Calu3 (cell line): ENCODE data around the gene APP. TPM values are rescaled to one million over a fixed set of nuclear protein-coding genes. Genes with fewer than 3 reads are reported as not detected.

Experiments used
- BruUV-seq: library from RNA; stranded (reverse); fragments of 400-500 nt; replicated peaks from 2 replicates; lab custom pipeline; 2021; lab: Mats Ljungman, UMichigan
- CTCF ChIA-PET: fragments of 300-600 bp; sonication (Branson Sonifier 250); formaldehyde crosslinking; loops from one replicate; lab custom pipeline; 2022; ENCODE audit warnings: antibody characterized with exemption; lab: Charles Lee
- DNase-seq: peaks from one replicate; pipeline ENCODE4 v3.0.0; 2022
- H3K27ac Mint-ChIP-seq: one replicate; pipeline ENCODE4 v1.8.0; 2022; ENCODE audit warnings: mixed read lengths; ENCODE audit not compliant: unreplicated experiment
- H3K27me3 Mint-ChIP-seq: one replicate; pipeline ENCODE4 v1.8.0; 2022; ENCODE audit warnings: mixed read lengths; ENCODE audit not compliant: unreplicated experiment
- H3K36me3 Mint-ChIP-seq: one replicate; pipeline ENCODE4 v1.8.0; 2022; ENCODE audit warnings: mild to moderate bottlenecking, moderate library complexity, mixed read lengths; ENCODE audit not compliant: insufficient read depth, unreplicated experiment
- H3K4me1 Mint-ChIP-seq: one replicate; pipeline ENCODE4 v1.8.0; 2022; ENCODE audit warnings: mild to moderate bottlenecking, low read depth, mixed read lengths; ENCODE audit not compliant: unreplicated experiment
- H3K4me3 Mint-ChIP-seq: one replicate; pipeline ENCODE4 v1.8.0; 2022; ENCODE audit warnings: mild to moderate bottlenecking, low read depth, moderate library complexity, mixed read lengths; ENCODE audit not compliant: unreplicated experiment
- H3K9me3 Mint-ChIP-seq: one replicate; pipeline ENCODE4 v1.8.0; 2022; ENCODE audit warnings: low read depth, mixed read lengths; ENCODE audit not compliant: unreplicated experiment
- intact Hi-C: fragments of 100-400 bp; cut with micrococcal nuclease; formaldehyde crosslinking; loops from one replicate; pipeline ENCODE4 v1.10.0; 2022; ENCODE audit not compliant: unreplicated experiment
- total RNA-seq: library from RNA; stranded (reverse); gene quantifications from 2 replicates; pipeline ENCODE4 v1.2.3, GENCODE V29; 2022
- TF ChIP-seq, protein P1 (sequence below): fragments of 200-600 bp; IDR thresholded peaks from one replicate; pipeline ENCODE4 v1.8.0; 2022; ENCODE audit warnings: antibody characterized with exemption; ENCODE audit not compliant: unreplicated experiment

The APP gene
- total RNA-seq, 1 experiment from 2014 or later: 566 TPM

- CTCF ChIA-PET: no interaction called here
- no peaks in the 10 kb centered on the region for H3K9me3 Mint-ChIP-seq
- TF ChIP-seq, protein P1, sequence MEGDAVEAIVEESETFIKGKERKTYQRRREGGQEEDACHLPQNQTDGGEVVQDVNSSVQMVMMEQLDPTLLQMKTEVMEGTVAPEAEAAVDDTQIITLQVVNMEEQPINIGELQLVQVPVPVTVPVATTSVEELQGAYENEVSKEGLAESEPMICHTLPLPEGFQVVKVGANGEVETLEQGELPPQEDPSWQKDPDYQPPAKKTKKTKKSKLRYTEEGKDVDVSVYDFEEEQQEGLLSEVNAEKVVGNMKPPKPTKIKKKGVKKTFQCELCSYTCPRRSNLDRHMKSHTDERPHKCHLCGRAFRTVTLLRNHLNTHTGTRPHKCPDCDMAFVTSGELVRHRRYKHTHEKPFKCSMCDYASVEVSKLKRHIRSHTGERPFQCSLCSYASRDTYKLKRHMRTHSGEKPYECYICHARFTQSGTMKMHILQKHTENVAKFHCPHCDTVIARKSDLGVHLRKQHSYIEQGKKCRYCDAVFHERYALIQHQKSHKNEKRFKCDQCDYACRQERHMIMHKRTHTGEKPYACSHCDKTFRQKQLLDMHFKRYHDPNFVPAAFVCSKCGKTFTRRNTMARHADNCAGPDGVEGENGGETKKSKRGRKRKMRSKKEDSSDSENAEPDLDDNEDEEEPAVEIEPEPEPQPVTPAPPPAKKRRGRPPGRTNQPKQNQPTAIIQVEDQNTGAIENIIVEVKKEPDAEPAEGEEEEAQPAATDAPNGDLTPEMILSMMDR: no peak
- peaks cover 1% of the 10 kb centered on the region for H3K36me3 Mint-ChIP-seq
- DNase-seq: no peak
- no peak overlapping the region for H3K27ac Mint-ChIP-seq
- BruUV-seq: no TSS peak
- intact Hi-C loops: no loop called here
- no peak overlapping the region for H3K4me3 Mint-ChIP-seq
- no peaks in the 10 kb centered on the region for H3K27me3 Mint-ChIP-seq
- no peaks in the 10 kb centered on the region for H3K4me1 Mint-ChIP-seq
These were observed 28.9 kb upstream of the APP start for GRCh38 chr21:26199456-26199855.

DNA sequence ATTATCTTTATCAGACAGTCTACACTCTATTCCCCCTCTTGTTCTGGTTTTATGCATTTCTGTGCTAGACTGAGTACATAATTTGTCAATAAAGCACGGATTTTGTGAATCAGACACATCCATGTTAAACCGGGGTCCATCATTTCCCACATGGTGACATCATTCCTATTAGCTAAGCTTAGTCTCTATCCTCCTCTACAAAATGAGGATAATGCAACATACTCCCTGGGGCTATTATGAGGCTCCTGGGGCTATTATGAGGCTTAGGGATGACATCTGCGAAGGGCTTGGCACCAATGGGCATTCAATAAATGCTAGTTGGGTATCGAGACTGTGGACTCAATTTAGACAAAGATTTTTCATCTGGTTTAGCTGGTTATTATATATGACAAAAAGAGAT, 25.1 kb upstream of the APP start:
- DNase-seq: no peak
- Mint-ChIP-seq H3K4me3 (no peak overlapping the region), H3K9me3 (no peaks in the 10 kb centered on the region), H3K4me1 (no peaks in the 10 kb centered on the region), H3K27ac (no peak overlapping the region), H3K36me3 (no peaks in the 10 kb centered on the region), H3K27me3 (no peaks in the 10 kb centered on the region)
- TF ChIP-seq, protein P1: no peak
- CTCF ChIA-PET: no interaction called here
- BruUV-seq: no TSS peak
- intact Hi-C loops: no loop called here

DNA sequence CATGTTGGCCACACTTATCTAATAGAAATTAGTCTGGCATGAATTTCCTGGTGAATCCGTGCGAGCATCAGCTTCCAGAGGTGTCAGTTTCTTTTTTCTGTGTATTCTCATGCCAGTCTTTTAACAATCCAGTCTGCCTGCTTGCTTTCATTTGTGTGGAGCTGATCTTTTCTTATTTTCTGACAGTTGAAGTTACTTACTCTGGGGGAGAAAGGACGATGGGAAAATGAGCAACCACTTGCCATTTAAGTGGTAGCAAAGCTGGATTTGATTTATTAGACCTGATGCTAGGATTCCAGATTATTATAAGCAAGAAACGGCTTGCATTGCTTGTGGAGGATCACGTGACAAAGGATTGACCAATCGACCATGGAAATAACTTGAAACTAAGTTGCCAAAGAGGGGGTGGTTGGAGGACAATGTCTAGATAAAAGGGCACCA, 24.3 kb upstream of the APP start:
- no peak for DNase-seq
- Mint-ChIP-seq H3K27ac (no peak overlapping the region), H3K4me3 (no peak overlapping the region), H3K9me3 (no peaks in the 10 kb centered on the region), H3K4me1 (no peaks in the 10 kb centered on the region), H3K27me3 (no peaks in the 10 kb centered on the region), H3K36me3 (no peaks in the 10 kb centered on the region)
- CTCF ChIA-PET: no interaction called here
- TF ChIP-seq, protein P1: no peak
- BruUV-seq: no TSS peak
- intact Hi-C loops: no loop called here

- Mint-ChIP-seq H3K4me1 (no peaks in the 10 kb centered on the region), H3K27me3 (no peaks in the 10 kb centered on the region), H3K27ac (no peak overlapping the region), H3K36me3 (no peaks in the 10 kb centered on the region), H3K4me3 (no peak overlapping the region), H3K9me3 (no peaks in the 10 kb centered on the region)
- CTCF ChIA-PET: no interaction called here
- no TSS peak for BruUV-seq
- intact Hi-C loops: no loop called here
- TF ChIP-seq, protein P1: no peak
- no peak for DNase-seq
These were observed 23.8 kb upstream of the APP start for GRCh38 chr21:26194326-26194725.
